ENCODE measurements around the gene RPS6KA1.

DNA sequence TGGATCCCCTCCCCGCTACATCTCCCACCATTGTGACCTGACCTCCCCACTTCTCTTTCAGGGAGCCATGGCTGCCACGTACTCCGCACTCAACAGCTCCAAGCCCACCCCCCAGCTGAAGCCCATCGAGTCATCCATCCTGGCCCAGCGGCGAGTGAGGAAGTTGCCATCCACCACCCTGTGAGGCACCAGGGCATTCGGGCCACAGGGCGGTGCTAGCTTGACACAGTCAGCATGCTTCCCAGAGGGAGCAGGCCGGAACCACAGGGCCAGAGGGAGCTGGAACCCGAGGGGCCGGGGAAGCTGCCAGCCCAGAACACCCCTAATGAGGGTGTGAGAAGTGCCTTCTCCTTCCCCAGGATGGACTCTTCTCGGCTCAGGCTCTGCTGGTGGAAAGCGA, 44.5 kb downstream of the RPS6KA1 start:
- TF ChIP-seq POLR2A (IDR thresholded peaks at IDR 0.05; ENCODE audit: insufficient read depth in 1 of 2, low read depth in 2 of 2, low read length in 2 of 2) (no peak), CREM (IDR thresholded peaks at IDR 0.05) (no peak), CREM (CRISPR knock-in tag; IDR thresholded peaks at IDR 0.05) (no peak), SAFB2 (CRISPR knock-in tag; IDR thresholded peaks at IDR 0.05; ENCODE audit: borderline replicate concordance, low read depth) (no peak), FOXK2 (IDR thresholded peaks at IDR 0.05) (no peak), ZBTB2 (CRISPR knock-in tag; IDR thresholded peaks at IDR 0.05; ENCODE audit: low read depth) (no peak)
- TF ChIP-seq, protein P1, sequence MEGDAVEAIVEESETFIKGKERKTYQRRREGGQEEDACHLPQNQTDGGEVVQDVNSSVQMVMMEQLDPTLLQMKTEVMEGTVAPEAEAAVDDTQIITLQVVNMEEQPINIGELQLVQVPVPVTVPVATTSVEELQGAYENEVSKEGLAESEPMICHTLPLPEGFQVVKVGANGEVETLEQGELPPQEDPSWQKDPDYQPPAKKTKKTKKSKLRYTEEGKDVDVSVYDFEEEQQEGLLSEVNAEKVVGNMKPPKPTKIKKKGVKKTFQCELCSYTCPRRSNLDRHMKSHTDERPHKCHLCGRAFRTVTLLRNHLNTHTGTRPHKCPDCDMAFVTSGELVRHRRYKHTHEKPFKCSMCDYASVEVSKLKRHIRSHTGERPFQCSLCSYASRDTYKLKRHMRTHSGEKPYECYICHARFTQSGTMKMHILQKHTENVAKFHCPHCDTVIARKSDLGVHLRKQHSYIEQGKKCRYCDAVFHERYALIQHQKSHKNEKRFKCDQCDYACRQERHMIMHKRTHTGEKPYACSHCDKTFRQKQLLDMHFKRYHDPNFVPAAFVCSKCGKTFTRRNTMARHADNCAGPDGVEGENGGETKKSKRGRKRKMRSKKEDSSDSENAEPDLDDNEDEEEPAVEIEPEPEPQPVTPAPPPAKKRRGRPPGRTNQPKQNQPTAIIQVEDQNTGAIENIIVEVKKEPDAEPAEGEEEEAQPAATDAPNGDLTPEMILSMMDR (CRISPR knock-in tag; IDR thresholded peaks at IDR 0.05) = no peak
- TF ChIP-seq, protein P2, sequence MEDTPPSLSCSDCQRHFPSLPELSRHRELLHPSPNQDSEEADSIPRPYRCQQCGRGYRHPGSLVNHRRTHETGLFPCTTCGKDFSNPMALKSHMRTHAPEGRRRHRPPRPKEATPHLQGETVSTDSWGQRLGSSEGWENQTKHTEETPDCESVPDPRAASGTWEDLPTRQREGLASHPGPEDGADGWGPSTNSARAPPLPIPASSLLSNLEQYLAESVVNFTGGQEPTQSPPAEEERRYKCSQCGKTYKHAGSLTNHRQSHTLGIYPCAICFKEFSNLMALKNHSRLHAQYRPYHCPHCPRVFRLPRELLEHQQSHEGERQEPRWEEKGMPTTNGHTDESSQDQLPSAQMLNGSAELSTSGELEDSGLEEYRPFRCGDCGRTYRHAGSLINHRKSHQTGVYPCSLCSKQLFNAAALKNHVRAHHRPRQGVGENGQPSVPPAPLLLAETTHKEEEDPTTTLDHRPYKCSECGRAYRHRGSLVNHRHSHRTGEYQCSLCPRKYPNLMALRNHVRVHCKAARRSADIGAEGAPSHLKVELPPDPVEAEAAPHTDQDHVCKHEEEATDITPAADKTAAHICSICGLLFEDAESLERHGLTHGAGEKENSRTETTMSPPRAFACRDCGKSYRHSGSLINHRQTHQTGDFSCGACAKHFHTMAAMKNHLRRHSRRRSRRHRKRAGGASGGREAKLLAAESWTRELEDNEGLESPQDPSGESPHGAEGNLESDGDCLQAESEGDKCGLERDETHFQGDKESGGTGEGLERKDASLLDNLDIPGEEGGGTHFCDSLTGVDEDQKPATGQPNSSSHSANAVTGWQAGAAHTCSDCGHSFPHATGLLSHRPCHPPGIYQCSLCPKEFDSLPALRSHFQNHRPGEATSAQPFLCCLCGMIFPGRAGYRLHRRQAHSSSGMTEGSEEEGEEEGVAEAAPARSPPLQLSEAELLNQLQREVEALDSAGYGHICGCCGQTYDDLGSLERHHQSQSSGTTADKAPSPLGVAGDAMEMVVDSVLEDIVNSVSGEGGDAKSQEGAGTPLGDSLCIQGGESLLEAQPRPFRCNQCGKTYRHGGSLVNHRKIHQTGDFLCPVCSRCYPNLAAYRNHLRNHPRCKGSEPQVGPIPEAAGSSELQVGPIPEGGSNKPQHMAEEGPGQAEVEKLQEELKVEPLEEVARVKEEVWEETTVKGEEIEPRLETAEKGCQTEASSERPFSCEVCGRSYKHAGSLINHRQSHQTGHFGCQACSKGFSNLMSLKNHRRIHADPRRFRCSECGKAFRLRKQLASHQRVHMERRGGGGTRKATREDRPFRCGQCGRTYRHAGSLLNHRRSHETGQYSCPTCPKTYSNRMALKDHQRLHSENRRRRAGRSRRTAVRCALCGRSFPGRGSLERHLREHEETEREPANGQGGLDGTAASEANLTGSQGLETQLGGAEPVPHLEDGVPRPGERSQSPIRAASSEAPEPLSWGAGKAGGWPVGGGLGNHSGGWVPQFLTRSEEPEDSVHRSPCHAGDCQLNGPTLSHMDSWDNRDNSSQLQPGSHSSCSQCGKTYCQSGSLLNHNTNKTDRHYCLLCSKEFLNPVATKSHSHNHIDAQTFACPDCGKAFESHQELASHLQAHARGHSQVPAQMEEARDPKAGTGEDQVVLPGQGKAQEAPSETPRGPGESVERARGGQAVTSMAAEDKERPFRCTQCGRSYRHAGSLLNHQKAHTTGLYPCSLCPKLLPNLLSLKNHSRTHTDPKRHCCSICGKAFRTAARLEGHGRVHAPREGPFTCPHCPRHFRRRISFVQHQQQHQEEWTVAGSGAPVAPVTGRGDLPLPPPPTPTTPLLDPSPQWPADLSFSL (CRISPR knock-in tag; IDR thresholded peaks at IDR 0.05) = no peak
